HepG2 (cell line): ENCODE measurements around the gene TROAP. TPM values are rescaled to one million over a fixed set of nuclear protein-coding genes. Genes with fewer than 3 reads are reported as not detected.

Source experiments
- ATAC-seq: fragments of 200-7000 bp; cut with Tn5 transposase; 3 replicates; pipeline ENCODE4 v1.9.1; 2020; ENCODE audit warnings: mild to moderate bottlenecking, moderate library complexity
- BruUV-seq: library from RNA; stranded (reverse); fragments of 400-500 nt; replicated peaks from 2 replicates; lab custom pipeline; 2021; lab: Mats Ljungman, UMichigan
- CTCF ChIA-PET: fragments of 300-600 bp; formaldehyde crosslinking; extraction: SDS; loops from one replicate; lab custom pipeline; 2021; ENCODE audit warnings: low total read pairs, inconsistent platforms, low intra/inter-chr PET ratio; lab: Yijun Ruan, JAX
- POLR2A ChIA-PET: fragments of 350-600 bp; sonication (Branson Sonifier 250); formaldehyde crosslinking; loops from one replicate; lab custom pipeline; 2020; ENCODE audit warnings: antibody characterized with exemption, inconsistent platforms; lab: Yijun Ruan, JAX
- DNase-seq: peaks from one replicate; pipeline ENCODE4 v3.0.0-alpha.2; 2015; ENCODE audit warnings: low spot score
- FAIRE-seq: peaks from 3 replicates; lab custom pipeline; 2011; peaks lifted over from hg19 to GRCh38; lab: Jason Lieb, UNC
- H2AFZ ChIP-seq: one replicate; pipeline ENCODE4 v1.6.1; 2011; ENCODE audit warnings: low read length, inconsistent platforms
- H3K27ac ChIP-seq: fragments of 300-600 bp; 3 replicates; pipeline ENCODE4 v1.8.0; 2011; ENCODE audit warnings: mixed run types, mild to moderate bottlenecking, mixed read lengths, low read length, inconsistent platforms; ENCODE audit not compliant: insufficient read depth; ENCODE audit errors: extremely low read length
- H3K27me3 ChIP-seq, 2 experiments: fragments of 200-600 bp in 1 of 2; 2 replicates in 1 of 2; 3 replicates in 1 of 2; pipeline versions ENCODE4 v1.6.0 to v1.8.0; 2011; ENCODE audit warnings: low read length in 2 of 2, mild to moderate bottlenecking in 2 of 2, moderate library complexity in 2 of 2, inconsistent platforms in 1 of 2; ENCODE audit not compliant: insufficient read depth in 2 of 2, control insufficient read depth in 1 of 2
- H3K36me3 ChIP-seq, 2 experiments: fragments of 200-600 bp in 1 of 2; replicated peaks in 1 of 2; 2 replicates in 1 of 2; 3 replicates in 1 of 2; pipeline versions ENCODE4 v1.5.1 to v1.8.0; 2011; ENCODE audit warnings: low read length in 2 of 2, inconsistent platforms in 1 of 2; ENCODE audit not compliant: insufficient read depth in 2 of 2, control insufficient read depth in 1 of 2
- H3K4me1 ChIP-seq: 2 replicates; pipeline ENCODE4 v1.5.1; 2012; ENCODE audit warnings: low read length, inconsistent platforms; ENCODE audit not compliant: insufficient read depth
- H3K4me2 ChIP-seq: 2 replicates; pipeline ENCODE4 v1.6.0; 2011; ENCODE audit warnings: low read depth, low read length, inconsistent platforms
- H3K4me3 ChIP-seq, 3 experiments: fragments of 200-600 bp in 1 of 3; sonication (generic), shearing (Covaris generic) in 1 of 3; replicated peaks in 1 of 3; 2 replicates each; pipeline ENCODE4 v1.5.1; 2011 to 2016; ENCODE audit warnings: low read length in 3 of 3, inconsistent platforms in 2 of 3, low read depth in 2 of 3, mild to moderate bottlenecking in 2 of 3, control low read depth in 1 of 3, mixed read lengths in 1 of 3; ENCODE audit not compliant: insufficient read depth in 1 of 3
- H3K79me2 ChIP-seq: one replicate; pipeline ENCODE4 v1.6.1; 2011; ENCODE audit warnings: low read length, inconsistent platforms; ENCODE audit not compliant: insufficient read depth
- H3K9ac ChIP-seq: 2 replicates; pipeline ENCODE4 v1.6.0; 2011; ENCODE audit warnings: mild to moderate bottlenecking, low read depth, low read length, inconsistent platforms; ENCODE audit not compliant: insufficient read depth
- H3K9me3 ChIP-seq: 2 replicates; pipeline ENCODE4 v1.5.1; 2012; ENCODE audit warnings: mild to moderate bottlenecking, low read length
- H4K20me1 ChIP-seq: 2 replicates; pipeline ENCODE4 v1.6.0; 2011; ENCODE audit warnings: inconsistent platforms, mild to moderate bottlenecking, low read length, moderate library complexity; ENCODE audit not compliant: insufficient read depth
- CENPX ChIP-seq: sonication (generic); formaldehyde crosslinking; IDR thresholded peaks from 2 replicates; pipeline ENCODE4 v1.9.0; 2021; ENCODE audit warnings: mild to moderate bottlenecking, missing genetic modification reagents, moderate library complexity
- HNRNPL ChIP-seq: fragments of 200-400 bp; formaldehyde crosslinking; IDR thresholded peaks from 2 replicates; pipeline ENCODE4 v1.6.1; 2017; ENCODE audit warnings: mild to moderate bottlenecking, low read depth, low read length
- MAFG ChIP-seq: sonication (generic); formaldehyde crosslinking; IDR thresholded peaks from 2 replicates; pipeline ENCODE4 v1.5.1; 2020; ENCODE audit warnings: mild to moderate bottlenecking, missing genetic modification reagents
- ZNF766 ChIP-seq: sonication (generic); formaldehyde crosslinking; IDR thresholded peaks from 2 replicates; pipeline ENCODE4 v1.5.0; 2020; ENCODE audit warnings: missing genetic modification reagents, borderline replicate concordance
- WGBS: methylation state at CpG from one replicate; pipeline ENCODE4 v1.1.6; 2017; ENCODE audit warnings: low lambda C conversion rate; 5-methylcytosine and 5-hydroxymethylcytosine counted together
- in situ Hi-C: cut with HindIII; loops from 2 replicates; pipeline ENCODE4 v1.10.0; 2017; ENCODE audit warnings: low pct_unique_long_range_greater_than_20kb; ENCODE audit not compliant: extremely low pct_ligation_motif_present
- intact Hi-C: fragments of 100-400 bp; cut with micrococcal nuclease; formaldehyde crosslinking; loops from one replicate; pipeline ENCODE4 v1.10.0; 2022; ENCODE audit not compliant: unreplicated experiment
- polyA plus RNA-seq, 8 experiments: library from polyadenylated mRNA; depleted of rRNA in 3 of 8; stranded (reverse) in 7 of 8; unstranded in 1 of 8; fragments of >200 nt; fragmentation: Illumina TruSeq in 4 of 8; extraction: Trizol in 4 of 8; gene quantifications; 2 replicates each; pipeline versions ENCODE4 v1.2.1 to v1.2.3, GENCODE V29; 2011 to 2016; ENCODE audit warnings: low read depth in 4 of 8, missing spikeins in 1 of 8, mixed read lengths in 1 of 8; ENCODE audit not compliant: insufficient read depth in 1 of 8
- total RNA-seq, 5 experiments: library from RNA; depleted of rRNA; stranded (reverse); fragments of >200 nt; fragmentation: Illumina TruSeq; extraction: Trizol; gene quantifications; 2 replicates each; pipeline ENCODE4 v1.2.3, GENCODE V29; 2016; ENCODE audit warnings: low read depth in 1 of 5
- TF ChIP-seq, protein P1 (sequence below): sonication (generic); formaldehyde crosslinking; IDR thresholded peaks from 2 replicates; pipeline ENCODE4 v1.9.0; 2021; ENCODE audit warnings: missing genetic modification reagents, mild to moderate bottlenecking, borderline replicate concordance

Gene TROAP
- total and polyA plus RNA-seq, 2 of the 13 experiments (the other 11 are each of a cell fraction or from before 2014, with no cell fraction given), result 22.5 to 30.9 TPM

- TF ChIP-seq MAFG (CRISPR knock-in tag), result no peak
Measured at GRCh38 chr12:49340095-49340870, 17.2 kb downstream of the TROAP start (continued).

- 0 out of 2 replicates have a peak, but pooled peaks cover 6% of the 10 kb centered on the region for H4K20me1 ChIP-seq
- intact Hi-C loops (no loop called here), in situ Hi-C loops (loop anchor here (10.0 kb wide), 1 partner anchor 56 kb away; no protein-coding TSS in a partner anchor)
- H3K4me1 ChIP-seq, result peaks cover 47% of the 10 kb centered on the region
- peaks cover 20 to 88% of the 10 kb centered on the region in 2 experiments; a peak in 4 of 5 replicates for H3K27me3 ChIP-seq
- DNase-seq (no peak), FAIRE-seq (no peak), ATAC-seq (no peak)
- ChIA-PET CTCF (interaction anchor here (1.6 to 3.7 kb wide), 2 partner anchors 9 to 173 kb away, joined by 4 to 56 read pairs; no protein-coding TSS in a partner anchor), POLR2A (interaction anchor here (1.1 to 1.7 kb wide), 3 partner anchors 9 to 400 kb away, joined by 4 to 10 read pairs (median 7); partner anchors contain the start of genes TMBIM6 and TROAP)
- H3K36me3 ChIP-seq, result no peaks in the 10 kb centered on the region
- BruUV-seq, result no TSS peak
- TF ChIP-seq ZNF766 (CRISPR knock-in tag), result no peak
- no peak for TF ChIP-seq CENPX
- TF ChIP-seq, protein P1, sequence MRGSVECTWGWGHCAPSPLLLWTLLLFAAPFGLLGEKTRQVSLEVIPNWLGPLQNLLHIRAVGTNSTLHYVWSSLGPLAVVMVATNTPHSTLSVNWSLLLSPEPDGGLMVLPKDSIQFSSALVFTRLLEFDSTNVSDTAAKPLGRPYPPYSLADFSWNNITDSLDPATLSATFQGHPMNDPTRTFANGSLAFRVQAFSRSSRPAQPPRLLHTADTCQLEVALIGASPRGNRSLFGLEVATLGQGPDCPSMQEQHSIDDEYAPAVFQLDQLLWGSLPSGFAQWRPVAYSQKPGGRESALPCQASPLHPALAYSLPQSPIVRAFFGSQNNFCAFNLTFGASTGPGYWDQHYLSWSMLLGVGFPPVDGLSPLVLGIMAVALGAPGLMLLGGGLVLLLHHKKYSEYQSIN, result no peak
- no peak for TF ChIP-seq HNRNPL
- H2AFZ ChIP-seq, result no peak overlapping the region
- H3K9ac ChIP-seq, result no peak overlapping the region
- H3K9me3 ChIP-seq, result no peaks in the 10 kb centered on the region
- no peaks in the 10 kb centered on the region for H3K79me2 ChIP-seq
- 0 out of 2 replicates have a peak overlapping the region, but pooled peaks have one; percentile 87 for H3K4me2 ChIP-seq
- peak overlapping the region in 1 of 3 experiments; percentile 71; a peak in 1 of 6 replicates for H3K4me3 ChIP-seq
- WGBS, result 39% methylated on average over 11 of the region's 14 CpGs
- no peak overlapping the region for H3K27ac ChIP-seq
Measured at GRCh38 chr12:49340971-49341776, 18.1 kb downstream of the TROAP start.
